GM19328 (cell line): ENCODE results near the gene NDUFAF3.

Experiments used
- ATAC-seq: cut with Tn5 transposase; IDR thresholded peaks from one replicate; pipeline ENCODE4 v1.9.1; 2021; ENCODE audit warnings: mild to moderate bottlenecking, moderate library complexity; ENCODE audit not compliant: unreplicated experiment

Gene NDUFAF3, protein sequence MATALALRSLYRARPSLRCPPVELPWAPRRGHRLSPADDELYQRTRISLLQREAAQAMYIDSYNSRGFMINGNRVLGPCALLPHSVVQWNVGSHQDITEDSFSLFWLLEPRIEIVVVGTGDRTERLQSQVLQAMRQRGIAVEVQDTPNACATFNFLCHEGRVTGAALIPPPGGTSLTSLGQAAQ

DNA sequence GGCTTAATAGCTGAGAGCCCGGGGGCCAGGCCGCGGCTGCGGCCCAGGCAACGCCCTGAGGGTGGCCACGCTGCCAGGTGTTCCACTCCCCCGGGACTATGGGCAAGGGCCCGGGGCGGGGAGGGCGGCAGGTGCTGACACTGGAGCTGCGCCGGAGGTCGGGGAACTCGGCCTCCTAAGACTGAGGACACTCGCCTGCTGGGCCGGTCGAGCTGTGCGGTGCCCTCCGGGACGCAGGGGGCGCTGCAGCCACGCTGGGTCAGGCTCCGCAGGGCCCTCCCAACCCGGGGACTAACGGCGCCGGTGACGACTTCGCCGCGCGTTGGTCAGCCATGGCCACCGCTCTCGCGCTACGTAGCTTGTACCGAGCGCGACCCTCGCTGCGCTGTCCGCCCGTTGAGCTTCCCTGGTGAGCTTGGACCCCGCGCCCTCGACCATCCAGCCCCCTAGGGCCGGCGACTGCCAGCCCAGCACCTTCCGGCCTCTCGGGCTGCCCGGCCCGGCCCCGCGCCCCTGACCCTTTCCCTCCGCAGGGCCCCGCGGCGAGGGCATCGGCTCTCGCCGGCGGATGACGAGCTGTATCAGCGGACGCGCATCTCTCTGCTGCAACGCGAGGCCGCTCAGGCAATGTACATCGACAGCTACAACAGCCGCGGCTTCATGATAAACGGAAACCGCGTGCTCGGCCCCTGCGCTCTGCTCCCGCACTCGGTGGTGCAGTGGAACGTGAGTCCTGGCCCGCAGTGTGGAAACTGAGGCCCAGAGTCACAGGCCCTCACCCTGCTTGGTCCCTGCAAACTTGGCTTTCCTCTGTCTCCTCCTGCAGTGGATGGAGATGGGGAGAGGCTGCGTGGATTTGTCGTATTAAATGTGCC, at the start of gene NDUFAF3:
Gene NDUFAF3 (plus strand): TSS at position 309 of the 875 bp plus-strand sequence. CDS start 24 bp downstream, at position 333.
- ATAC-seq, result peak; percentile 45

DNA sequence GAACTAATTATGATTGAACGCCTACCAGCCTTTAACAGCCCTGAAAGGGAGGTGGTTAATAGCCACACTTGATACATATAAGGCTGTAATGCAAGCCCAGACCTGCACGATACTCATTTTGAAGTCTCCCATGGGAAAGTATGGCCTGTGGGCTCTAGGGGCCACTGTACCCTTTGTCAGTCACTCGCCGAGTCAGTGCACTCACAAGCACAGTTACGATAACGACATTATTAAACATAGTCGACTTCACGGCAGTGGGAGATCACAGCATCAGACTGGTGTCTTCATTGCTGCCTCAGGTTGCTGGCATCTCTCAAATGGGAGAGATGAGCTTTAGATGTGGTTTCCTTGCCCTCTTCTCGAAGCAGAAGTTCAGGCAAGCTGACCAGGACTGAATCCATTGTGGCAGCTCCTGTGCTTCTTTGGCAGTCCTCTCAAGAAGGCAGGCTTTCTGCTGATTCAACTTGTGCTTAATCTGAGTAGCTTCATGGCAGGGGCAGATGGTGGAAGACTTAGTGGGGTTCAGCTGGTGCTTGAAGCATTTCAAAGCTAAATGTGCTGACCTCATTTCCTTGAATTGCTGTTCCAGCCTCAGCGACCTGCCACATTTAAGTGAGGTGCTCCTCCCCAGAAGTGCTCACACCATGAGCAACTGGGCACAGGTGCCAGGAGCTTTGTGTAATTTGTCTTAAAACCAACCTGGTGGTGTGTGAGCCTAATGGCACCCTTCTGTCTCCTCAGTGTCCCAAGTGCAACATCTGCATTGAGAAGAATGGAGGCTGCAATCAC, 47.7 kb upstream of the NDUFAF3 start:
- no peak for ATAC-seq

DNA sequence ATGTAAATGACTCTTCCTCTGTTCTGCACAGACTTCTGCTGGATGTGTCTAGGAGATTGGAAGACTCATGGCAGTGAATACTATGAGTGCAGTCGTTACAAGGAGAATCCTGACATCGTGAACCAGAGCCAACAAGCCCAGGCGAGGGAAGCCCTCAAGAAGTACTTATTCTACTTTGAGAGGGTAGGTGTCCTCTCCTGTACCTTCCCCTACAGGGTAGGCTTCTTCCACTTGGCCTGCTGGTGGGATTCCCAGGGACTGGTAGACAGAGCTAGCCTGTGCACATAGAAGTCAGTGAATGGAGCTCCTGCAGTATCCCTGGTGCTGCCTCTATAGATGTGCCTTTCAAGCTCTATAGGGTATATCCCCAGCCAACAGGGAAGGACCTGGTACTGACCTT, 42.5 kb upstream of the NDUFAF3 start:
- no peak for ATAC-seq

DNA sequence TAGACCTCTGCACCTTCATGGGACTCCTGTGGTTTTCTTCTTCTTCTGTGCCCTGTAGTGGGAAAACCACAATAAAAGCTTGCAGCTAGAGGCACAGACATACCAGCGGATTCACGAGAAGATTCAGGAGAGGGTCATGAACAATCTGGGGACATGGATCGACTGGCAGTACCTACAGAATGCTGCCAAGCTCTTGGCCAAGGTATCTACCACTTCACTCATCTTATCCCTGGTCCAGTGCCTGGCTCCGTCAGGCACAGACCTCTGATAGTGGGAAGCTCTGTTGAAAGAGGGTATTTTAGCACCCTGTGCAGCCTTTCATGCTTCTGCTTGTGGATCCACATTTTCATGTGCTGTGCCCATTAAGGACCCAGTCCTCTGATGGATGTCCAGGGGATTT, 41.6 kb upstream of the NDUFAF3 start:
- ATAC-seq, result no peak

DNA sequence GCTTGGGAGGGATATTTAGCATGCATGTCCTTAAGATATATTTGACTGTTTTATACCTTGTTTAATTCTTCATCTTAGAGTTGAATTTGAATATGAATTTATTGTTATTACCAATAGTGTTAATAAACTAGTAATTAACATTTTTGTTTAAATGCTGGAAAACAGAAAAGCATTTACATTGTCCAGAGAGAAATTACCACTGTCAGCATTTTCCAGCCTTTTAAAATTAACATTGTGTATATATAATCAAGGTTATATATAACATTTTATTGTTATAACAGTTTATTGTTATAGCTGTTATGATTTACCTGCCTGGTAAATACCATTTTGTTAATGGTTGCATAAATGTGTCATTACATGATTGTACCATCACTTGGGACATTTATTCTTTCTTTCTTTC, 39.9 kb upstream of the NDUFAF3 start:
- no peak for ATAC-seq

DNA sequence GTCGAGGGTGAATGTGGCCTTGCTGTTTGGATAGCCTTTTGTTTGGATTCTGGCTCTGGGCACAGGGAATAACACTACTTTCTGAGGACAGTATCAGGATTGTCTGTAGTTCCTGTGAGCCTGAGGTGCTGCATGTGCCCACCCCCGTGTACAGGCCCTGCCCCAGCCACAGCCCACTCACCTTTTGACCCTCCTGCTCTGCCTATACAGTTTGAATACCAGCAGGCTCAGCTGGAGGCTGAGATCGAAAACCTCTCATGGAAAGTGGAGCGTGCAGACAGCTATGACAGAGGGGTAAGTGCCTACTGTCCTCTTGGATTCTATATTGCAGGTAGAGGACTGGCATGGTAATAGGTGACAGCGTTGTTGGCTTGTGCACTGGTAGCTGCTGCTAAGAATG, 39.2 kb upstream of the NDUFAF3 start:
- no peak for ATAC-seq

DNA sequence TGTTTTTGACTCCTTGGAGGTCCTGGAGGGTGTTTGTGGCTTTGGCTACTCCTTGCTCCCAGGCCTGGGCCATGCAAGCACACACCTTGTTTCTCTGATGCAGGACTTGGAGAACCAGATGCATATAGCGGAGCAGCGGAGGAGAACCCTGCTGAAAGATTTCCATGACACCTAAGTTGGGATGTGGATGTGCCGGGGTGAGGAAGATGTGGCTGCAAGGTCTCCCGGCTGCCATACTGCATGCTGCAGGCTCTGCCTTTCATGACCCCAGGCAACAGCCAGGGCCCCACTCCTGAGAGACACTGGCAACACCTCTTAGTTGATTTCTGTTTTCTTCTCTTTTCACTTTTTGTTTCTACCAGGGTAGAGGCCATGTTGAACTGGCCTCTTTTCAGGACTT, 38.8 kb upstream of the NDUFAF3 start:
- no peak for ATAC-seq

DNA sequence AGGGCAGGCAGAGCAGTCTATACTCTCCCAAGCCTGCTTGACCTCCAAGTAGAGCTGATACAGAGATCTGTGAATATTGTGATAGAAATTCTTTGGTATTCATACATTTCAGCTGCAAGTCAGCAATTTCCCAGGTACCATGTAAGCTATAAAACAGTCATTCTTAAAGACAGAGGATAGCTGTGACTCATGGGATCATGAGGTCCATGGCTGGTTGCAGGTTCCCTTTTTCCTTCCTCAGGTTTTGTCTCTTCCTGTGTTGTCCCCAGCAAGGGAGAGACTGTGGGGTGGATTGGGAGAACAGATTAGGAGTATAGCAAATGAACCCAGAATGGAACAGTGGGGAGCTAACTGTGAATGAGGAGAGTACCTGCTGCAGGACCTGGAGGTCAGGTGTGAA, 37.3 kb upstream of the NDUFAF3 start:
- no peak for ATAC-seq

DNA sequence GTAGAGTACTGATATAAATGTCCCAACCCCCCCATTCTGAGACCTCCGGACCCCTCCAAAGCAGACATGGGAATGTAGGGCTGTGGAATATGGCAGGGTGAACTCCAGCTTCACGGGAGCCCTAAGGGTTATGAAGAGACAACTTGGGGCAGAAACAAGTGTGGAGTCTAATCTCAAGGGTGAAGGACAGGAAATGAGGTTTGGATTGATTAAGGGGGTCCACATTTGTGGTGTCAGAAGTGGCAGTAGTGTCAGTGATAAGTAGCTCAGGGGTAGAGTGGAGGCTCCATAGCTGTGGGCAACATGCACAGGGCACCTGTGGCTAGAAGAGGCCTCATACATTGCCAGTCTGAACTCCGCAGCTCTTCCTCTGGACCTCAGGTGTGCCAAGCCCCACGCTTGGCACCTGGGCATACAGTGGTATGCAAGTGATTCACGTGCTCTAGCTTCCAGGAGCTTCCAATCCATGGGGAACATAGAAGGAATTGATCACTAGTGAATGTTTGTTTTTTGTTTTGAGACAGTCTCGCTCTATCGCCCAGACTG, 36.0 kb upstream of the NDUFAF3 start:
- ATAC-seq, result no peak

DNA sequence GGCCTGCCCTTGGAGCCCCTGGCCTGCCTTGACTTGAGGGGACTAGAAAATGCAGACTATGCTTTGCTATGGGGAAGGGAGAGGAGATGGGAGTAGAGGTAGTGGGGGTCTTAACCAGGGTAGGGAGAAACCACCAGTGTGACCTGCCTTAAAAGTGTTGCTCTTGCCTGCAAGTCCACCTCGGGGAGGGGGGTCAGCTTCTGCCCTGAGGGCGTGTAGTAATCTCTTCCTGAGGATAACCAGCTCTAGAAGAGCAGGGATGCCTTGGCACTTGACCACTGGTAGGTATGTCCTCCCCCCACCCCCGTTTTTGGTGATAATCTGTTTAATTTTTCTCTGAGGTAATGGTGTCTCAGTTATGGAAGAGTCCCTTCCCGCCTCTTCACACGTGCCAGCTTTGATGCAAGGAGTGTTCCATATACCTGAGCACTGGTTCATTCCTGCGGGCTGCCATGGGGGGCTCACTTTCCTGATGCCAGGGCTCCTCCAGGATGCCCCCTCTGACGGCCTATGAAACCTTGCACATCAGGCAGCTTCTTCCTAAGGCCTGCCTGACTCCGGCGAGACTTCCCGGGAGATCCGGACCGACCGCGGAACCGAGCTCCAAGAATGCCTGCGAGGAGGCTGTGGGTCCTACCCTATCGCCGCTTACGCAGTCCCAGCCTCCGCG, 32.7 kb upstream of the NDUFAF3 start:
- ATAC-seq, result no peak

DNA sequence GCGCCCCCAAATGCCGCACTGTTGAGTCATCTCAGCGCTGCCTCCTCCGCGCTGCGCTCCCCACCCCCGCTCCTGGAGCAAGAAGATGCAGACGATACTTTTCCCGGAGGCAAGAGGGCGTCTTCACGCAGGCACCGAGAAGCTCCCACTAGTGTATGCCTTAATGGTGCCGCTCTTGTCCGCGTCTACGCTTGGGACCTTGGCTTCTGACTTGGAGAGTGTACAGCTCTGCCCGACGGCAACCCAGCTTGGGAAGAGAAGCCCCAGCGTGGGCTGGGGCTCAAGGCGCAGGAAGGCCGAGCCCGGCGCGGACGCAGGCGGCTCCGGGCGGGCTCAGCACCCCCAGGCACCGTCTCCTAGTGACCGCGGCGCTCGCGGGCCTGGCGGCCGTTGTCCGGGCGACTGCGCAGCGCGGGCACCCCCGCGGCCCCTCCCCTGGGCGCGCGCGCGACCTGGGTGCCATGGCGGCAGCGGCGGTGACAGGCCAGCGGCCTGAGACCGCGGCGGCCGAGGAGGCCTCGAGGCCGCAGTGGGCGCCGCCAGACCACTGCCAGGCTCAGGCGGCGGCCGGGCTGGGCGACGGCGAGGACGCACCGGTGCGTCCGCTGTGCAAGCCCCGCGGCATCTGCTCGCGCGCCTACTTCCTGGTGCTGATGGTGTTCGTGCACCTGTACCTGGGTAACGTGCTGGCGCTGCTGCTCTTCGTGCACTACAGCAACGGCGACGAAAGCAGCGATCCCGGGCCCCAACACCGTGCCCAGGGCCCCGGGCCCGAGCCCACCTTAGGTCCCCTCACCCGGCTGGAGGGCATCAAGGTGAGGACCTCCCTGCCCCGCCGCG, 31.9 kb upstream of the NDUFAF3 start, which contains the start of gene P4HTM:
Gene P4HTM (plus strand): TSS at position 446 of the 840 bp plus-strand sequence. CDS start 16 bp downstream, at position 462.
- peak; percentile 48 for ATAC-seq

DNA sequence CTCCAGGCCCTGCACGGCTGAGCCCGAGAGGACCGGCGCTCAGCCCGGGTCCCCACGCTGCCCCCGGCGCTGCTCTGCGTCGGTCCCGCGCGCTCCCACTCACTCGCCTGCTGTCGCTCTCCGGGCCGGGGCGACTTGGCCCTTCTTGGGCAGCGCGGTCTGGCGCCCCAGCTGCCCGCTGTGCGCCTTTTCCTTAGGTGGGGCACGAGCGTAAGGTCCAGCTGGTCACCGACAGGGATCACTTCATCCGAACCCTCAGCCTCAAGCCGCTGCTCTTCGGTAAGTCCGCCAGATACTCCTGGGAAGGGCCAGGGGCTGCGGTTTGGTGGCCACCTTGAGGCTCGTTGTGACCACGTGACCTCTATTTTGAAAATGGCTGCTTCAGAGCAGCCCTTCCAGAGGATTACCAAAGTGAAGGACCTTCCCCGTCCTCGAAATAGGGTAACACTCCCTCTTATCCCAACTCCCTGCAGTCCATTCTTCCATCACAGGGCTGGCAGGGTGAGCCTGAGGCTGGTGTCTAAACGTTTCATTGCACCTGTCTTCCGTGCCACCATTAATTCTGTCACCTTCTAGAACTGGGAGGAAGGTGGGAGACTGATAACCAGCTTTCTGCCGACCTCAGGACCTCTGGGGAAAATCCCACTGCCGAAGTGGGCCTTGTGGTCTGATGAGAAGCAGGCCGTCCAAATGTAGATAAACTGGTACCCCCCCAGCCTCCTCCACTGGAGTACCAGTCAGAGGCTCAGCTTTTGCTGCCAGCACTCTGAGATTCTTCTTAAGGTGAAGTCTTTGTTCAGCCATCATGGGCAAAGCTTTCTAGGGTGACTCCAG, 31.1 kb upstream of the NDUFAF3 start:
- ATAC-seq, result no peak

DNA sequence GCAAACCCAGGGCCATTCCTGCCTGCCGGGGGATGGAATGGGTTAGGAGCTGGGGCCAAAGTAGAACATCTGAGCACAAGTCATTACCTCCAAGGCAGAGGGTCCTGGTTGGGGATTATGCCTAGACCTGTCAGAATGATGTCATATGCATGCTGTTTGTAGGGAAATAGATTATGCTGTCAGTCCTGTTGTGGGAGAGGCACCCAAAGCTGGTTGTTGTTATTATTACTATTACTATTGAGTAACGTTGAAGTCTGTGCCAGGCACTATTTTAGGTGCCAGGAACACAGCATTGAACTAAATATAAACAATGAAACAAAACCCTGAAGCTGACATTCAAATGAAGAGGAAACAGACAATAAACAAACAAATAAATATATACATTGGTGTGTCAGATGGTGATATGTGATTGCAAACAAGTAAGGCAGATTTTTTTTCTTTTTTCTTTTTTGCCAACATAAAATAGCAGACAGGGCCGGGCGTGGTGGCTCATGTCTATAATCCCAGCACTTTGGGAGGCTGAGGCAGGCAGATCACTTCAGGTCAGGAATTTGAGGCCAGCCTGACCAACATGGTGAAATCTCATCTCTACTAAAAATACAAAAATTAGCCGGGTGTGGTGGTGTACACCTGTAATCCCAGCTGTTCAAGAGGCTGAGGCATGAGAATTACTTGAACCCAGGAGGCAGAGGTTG, 29.9 kb upstream of the NDUFAF3 start:
- ATAC-seq, result no peak

DNA sequence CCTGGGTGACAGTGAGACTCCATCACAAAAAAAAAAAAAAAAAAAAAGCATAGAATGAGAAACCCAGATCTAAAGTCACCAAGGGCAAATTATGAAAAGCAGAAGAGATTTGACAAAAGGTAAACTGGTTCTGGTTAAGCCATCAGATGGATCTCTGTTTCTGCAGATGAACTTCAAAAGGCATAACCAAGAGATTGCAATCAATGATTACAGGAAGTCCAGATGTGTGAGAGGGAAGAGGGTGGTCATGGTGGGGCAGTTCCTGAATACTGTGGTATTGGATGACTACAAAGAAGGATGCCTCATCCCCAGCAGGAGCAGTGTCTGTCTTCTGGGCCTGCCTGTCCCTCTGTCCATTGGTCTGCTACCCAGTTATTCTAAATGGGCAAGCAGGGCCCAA, 28.1 kb upstream of the NDUFAF3 start:
- no peak for ATAC-seq

DNA sequence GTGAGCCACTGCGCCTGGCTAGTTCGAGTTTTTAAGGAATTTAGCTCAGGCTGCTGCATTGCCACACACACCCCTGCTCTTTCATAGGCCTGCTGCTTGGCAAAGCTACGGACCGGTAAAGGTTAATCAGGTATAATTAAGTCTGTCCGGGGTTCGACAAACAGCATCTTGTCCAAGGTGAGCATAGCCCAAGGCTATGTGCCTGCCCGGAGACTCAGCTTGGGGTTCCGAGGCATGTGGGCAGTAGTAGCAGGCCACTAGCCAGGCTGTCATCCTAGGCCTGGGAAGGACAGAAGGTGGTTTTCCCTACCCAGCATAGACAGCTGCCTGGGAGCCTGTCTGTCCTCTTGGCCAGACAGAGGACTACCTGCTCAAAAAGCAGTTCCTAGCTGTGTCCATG, 25.3 kb upstream of the NDUFAF3 start:
- ATAC-seq, result no peak

DNA sequence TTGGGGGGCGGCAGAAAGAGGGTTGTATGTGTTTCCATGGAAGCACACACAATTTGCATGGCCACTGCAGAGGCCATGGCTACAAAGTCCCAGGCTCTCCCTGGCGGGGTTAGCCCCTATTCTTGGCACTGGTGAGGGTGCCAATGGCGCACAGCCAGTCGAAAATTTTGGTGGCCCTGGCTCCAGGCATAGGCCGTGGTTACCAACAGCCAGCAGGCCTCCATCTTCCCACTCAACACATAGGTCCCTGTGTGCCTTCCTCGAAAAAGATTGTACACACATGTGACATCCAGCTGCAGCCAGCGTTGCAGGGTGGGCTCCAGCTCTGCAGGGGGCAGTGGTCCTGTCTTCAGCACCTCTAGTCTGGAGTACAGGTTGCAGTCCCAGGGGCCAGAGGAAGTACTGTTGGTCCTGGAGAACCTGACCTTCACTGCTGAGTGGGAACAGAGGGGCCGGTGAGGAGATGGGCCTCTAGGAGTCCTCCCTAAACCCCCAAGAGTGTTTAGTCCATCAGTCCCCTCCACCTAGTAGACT, 24.8 kb upstream of the NDUFAF3 start:
- no peak for ATAC-seq

DNA sequence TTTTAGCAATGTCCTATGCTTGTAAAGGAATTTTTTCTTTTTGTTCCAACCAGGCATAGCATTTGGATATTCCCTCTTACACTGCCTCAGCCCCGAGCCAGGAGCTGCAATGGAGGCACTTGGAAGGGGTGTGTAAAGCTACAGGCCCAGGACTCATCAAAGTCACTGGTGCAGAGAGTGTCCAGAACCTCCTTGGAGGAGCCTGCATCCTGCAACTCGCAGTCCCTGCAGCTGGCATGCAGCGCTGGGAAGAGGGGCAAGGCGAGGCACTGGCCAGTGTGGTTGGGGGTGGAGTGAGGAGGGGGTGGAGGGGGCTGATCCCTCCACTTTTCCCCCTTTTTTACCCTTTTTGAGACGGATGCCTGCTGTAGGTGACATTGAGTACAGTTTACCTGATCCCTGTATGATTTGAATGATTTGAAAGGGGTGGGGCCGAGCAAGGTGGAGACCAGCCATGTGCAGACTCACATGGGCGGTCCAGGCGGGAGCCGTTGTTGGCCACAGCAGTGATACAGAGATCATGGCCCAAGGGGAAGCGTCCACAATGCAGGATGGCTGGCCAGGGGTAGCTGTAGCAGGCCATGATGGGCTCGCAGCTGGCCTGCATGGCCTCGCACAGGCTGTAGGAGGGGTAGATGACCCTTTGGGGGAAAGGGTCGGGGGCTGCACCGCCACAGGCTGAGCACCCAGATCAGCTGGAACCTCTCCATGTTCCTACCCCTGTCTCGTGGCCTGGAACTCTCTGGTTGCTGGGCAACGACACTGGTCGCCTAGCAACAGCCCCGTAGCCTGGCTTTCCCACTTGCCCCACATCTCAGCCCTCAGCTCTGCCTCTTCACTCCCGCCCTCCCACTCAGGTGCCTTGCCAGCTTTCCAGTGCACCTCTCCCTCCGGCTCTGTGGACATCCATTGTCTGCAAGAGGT, 23.9 kb upstream of the NDUFAF3 start:
- ATAC-seq, result no peak
